T-helper 2 cell treated with Interferon-gamma antibody and Interleukin-4, amounts not matched to agents 100 ng/mL and 5 ng/mL, for 36 hours (primary cell): ENCODE measurements around the gene BRIP1. TPM values are rescaled to one million over a fixed set of nuclear protein-coding genes. Genes with fewer than 3 reads are reported as not detected.

ENCODE experiments used
- intact Hi-C: fragments of 100-400 bp; cut with micrococcal nuclease; formaldehyde crosslinking; loops from one replicate; pipeline ENCODE4 v1.15.1; 2023
- total RNA-seq: library from RNA; stranded (reverse); gene quantifications from 2 replicates; pipeline ENCODE4 v1.2.3, GENCODE V29; 2022

Gene BRIP1
- total RNA-seq, 1 donor from 2014 or later = 22.2 TPM

GRCh38 chr17:61867033-61867432 lies 3.7 kb upstream of the BRIP1 start:
- intact Hi-C loops = no loop called here

GRCh38 chr17:61863801-61864126 lies 436 bp upstream of the BRIP1 start:
- intact Hi-C loops = loop anchor here (1.0 to 5.0 kb wide), 3 partner anchors 64 to 1584 kb away; partner anchors contain the start of genes CYB561 and INTS2

- intact Hi-C loops = loop anchor here (5.0 kb wide), 1 partner anchor 1585 kb away; the partner anchor contains the start of gene CYB561
Observed at GRCh38 chr17:61862105-61862574, 1.2 kb downstream of the BRIP1 start.

GRCh38 chr17:61860397-61860796 lies 2.9 kb downstream of the BRIP1 start:
- intact Hi-C loops = loop anchor here (5.0 kb wide), 1 partner anchor 1587 kb away; the partner anchor contains the start of gene CYB561

GRCh38 chr17:61856035-61856434 lies 7.3 kb downstream of the BRIP1 start:
- intact Hi-C loops = no loop called here

GRCh38 chr17:61852857-61853256 lies 10.5 kb downstream of the BRIP1 start:
- intact Hi-C loops = no loop called here

GRCh38 chr17:61849674-61850073 lies 13.7 kb downstream of the BRIP1 start:
- intact Hi-C loops = no loop called here

- intact Hi-C loops = no loop called here
Observed at GRCh38 chr17:61848896-61849295, 14.4 kb downstream of the BRIP1 start.

- intact Hi-C loops = no loop called here
Observed at GRCh38 chr17:61848247-61848646, 15.1 kb downstream of the BRIP1 start.

- intact Hi-C loops = no loop called here
Observed at GRCh38 chr17:61847659-61848058, 15.7 kb downstream of the BRIP1 start.

GRCh38 chr17:61846761-61847375 lies 16.5 kb downstream of the BRIP1 start:
- intact Hi-C loops = no loop called here

- intact Hi-C loops = no loop called here
Observed at GRCh38 chr17:61846088-61846487, 17.2 kb downstream of the BRIP1 start.

GRCh38 chr17:61843435-61843834 lies 19.9 kb downstream of the BRIP1 start:
- intact Hi-C loops = no loop called here

GRCh38 chr17:61842899-61843298 lies 20.4 kb downstream of the BRIP1 start:
- intact Hi-C loops = no loop called here

- intact Hi-C loops = no loop called here
Observed at GRCh38 chr17:61839300-61839786, 24.0 kb downstream of the BRIP1 start.

GRCh38 chr17:61837175-61838051 lies 25.9 kb downstream of the BRIP1 start:
- intact Hi-C loops = loop anchor here (1.0 to 2.0 kb wide), 2 partner anchors 201 to 425 kb away; no protein-coding TSS in a partner anchor

- intact Hi-C loops = loop anchor here (1.0 to 2.0 kb wide), 2 partner anchors 200 to 424 kb away; no protein-coding TSS in a partner anchor
Observed at GRCh38 chr17:61836266-61837174, 26.8 kb downstream of the BRIP1 start.

- intact Hi-C loops = loop anchor here (2.0 kb wide), 1 partner anchor 423 kb away; no protein-coding TSS in a partner anchor
Observed at GRCh38 chr17:61835606-61836005, 27.7 kb downstream of the BRIP1 start.

- intact Hi-C loops = no loop called here
Observed at GRCh38 chr17:61834610-61835009, 28.7 kb downstream of the BRIP1 start.

- intact Hi-C loops = no loop called here
Observed at GRCh38 chr17:61833536-61834193, 29.7 kb downstream of the BRIP1 start.
